Activated naive CD8-positive, alpha-beta T cell (primary cell): ENCODE data around the gene RNF103.
"Not testable (repeated sequence)": the region's sequence is repeated elsewhere in the genome, so short reads cannot be mapped to it uniquely, and the experiment has no call there.

Experiments
- H3K27ac Mint-ChIP-seq: one replicate; pipeline ENCODE4 v1.8.0; 2021; ENCODE audit warnings: mixed read lengths
- H3K27me3 Mint-ChIP-seq: one replicate; pipeline ENCODE4 v1.8.0; 2021; ENCODE audit warnings: mixed read lengths
- H3K36me3 Mint-ChIP-seq: one replicate; pipeline ENCODE4 v1.8.0; 2021; ENCODE audit warnings: mixed read lengths
- H3K4me1 Mint-ChIP-seq: one replicate; pipeline ENCODE4 v1.8.0; 2021; ENCODE audit warnings: low read depth, mixed read lengths
- H3K4me3 Mint-ChIP-seq: one replicate; pipeline ENCODE4 v1.8.0; 2021; ENCODE audit warnings: mild to moderate bottlenecking, mixed read lengths
- H3K9me3 Mint-ChIP-seq: one replicate; pipeline ENCODE4 v1.8.0; 2021; ENCODE audit warnings: low read depth, mixed read lengths

The RNF103 gene

DNA sequence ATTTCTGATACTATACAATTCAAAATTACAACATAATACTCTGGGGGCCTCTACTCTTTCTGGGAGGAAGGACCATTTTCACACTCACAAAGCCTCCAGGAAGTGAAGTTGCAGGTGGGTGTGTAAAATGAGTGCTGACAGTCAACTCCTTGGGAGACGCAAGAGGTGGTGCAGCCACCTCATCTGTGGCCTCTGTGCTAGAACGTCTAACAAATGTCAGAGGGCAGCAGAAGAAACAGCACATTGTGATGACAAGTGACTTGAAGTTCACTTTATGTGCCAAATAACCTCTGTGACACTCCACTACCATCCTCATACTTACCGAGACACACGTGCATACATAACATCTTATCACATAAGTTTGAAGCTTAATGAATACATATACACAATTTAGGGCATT, 10.2 kb downstream of the RNF103 start:
- peak overlapping the region; percentile 62 for H3K27ac Mint-ChIP-seq
- peaks cover 22% of the 10 kb centered on the region for H3K36me3 Mint-ChIP-seq
- no peaks in the 10 kb centered on the region for H3K27me3 Mint-ChIP-seq
- H3K4me3 Mint-ChIP-seq, result no peak overlapping the region
- H3K9me3 Mint-ChIP-seq, result no peaks in the 10 kb centered on the region
- H3K4me1 Mint-ChIP-seq, result peaks cover 46% of the 10 kb centered on the region

DNA sequence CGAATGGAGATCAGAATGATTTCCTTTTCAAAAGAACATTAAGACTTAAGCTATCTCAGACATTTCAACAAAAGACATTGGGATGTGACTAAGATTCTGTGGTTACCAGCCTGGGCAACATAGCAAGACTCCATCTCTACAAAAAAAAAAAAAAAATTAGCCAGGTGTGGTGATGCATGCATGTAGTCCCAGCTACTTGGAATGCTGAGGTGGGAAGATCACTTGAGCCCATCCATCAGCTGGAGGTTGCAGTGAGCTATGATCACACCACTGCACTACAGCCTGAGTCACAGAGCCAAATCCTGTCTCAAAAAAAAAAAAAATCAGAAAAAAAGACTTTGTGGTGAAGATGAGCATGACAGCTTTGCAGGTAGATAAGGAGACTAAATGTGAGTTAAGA, 12.8 kb downstream of the RNF103 start:
- Mint-ChIP-seq H3K36me3 (peaks cover 22% of the 10 kb centered on the region), H3K4me1 (peaks cover 28% of the 10 kb centered on the region), H3K9me3 (no peaks in the 10 kb centered on the region), H3K4me3 (no peak overlapping the region), H3K27ac (peak overlapping the region; percentile 59), H3K27me3 (no peaks in the 10 kb centered on the region)

DNA sequence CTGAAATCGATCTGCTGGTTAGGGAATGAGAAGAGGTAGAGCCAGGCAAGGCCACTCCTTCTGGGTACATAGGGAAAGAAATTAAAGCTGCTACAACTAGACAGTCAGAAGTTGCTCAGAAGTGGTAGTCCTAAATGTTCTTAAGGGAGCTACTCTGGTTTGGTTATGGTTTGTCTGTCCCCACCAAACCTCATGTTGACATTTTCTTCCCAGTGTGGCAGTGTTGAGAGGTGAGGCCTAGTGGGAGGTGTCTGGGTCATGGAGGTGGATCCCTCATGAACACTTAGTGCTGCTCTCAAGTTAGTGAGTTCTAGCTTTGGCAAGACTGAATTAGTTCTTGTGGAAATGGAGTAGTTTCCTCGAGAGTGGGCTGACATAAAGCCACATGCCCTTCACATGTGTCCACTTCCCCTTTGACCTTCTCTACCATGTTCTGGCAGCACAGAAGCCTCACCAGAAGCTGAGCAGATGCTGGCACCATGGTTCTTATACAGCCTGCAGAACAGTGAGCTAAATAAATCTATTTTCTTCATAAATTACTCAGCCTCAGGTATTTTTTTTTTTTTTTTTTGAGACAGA, 14.7 kb downstream of the RNF103 start:
- peak overlapping the region; percentile 18 for H3K27ac Mint-ChIP-seq
- peaks cover 32% of the 10 kb centered on the region for H3K36me3 Mint-ChIP-seq

DNA sequence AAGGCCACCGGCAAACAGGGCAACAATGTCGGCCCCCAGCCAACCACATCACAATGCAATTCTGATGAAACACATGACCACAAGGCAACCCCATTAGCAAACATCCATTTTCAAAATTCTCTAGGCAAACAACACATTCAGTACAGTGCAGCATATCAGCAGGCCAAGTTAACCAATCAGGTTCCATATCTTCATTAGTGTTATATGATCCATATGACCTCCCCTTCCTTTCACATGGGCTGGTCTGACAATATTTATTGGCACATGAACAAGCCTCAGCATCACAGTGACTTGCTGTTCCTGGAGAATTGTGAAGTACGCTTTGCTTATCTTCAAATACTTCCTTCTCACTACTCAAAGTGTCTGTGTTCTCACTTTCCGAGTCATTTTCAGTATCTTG, 19.8 kb downstream of the RNF103 start:
- Mint-ChIP-seq H3K36me3 (peaks cover 23% of the 10 kb centered on the region), H3K4me1 (peaks cover 8% of the 10 kb centered on the region), H3K27me3 (no peaks in the 10 kb centered on the region), H3K9me3 (no peaks in the 10 kb centered on the region), H3K27ac (no peak overlapping the region), H3K4me3 (no peak overlapping the region)

More for the DNA sequence above, 14.7 kb downstream of the RNF103 start:
- no peak overlapping the region for H3K4me3 Mint-ChIP-seq
- H3K27me3 Mint-ChIP-seq, result no peaks in the 10 kb centered on the region
- no peaks in the 10 kb centered on the region for H3K9me3 Mint-ChIP-seq
- H3K4me1 Mint-ChIP-seq, result peaks cover 28% of the 10 kb centered on the region

DNA sequence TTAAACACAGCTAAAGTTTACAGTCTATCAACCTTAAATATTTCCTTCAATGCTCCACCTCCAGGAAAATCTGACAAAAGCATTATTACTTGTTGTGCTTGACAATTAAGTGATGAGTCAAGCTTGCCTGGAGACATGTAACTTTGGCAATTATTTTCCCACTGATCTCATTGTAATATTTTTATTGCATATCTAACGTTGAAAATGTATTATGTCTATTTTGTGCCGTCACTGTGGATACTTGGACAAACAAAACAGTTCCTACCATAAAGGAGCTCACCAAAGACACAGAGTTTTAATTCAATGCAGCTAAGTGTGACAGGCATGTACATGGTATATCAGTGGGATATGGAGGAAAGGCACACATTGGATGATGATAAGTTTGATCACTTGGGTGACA, 24.7 kb downstream of the RNF103 start:
- Mint-ChIP-seq H3K36me3 (peaks cover 3% of the 10 kb centered on the region), H3K4me1 (no peaks in the 10 kb centered on the region), H3K9me3 (no peaks in the 10 kb centered on the region), H3K27me3 (no peaks in the 10 kb centered on the region), H3K27ac (no peak overlapping the region), H3K4me3 (no peak overlapping the region)

- H3K4me1 Mint-ChIP-seq, result no peaks in the 10 kb centered on the region
Observed at GRCh38 chr2:86596118-86596517, 27.5 kb downstream of the RNF103 start.

GRCh38 chr2:86593266-86593665, 30.4 kb downstream of the RNF103 start:
- Mint-ChIP-seq H3K4me3 (no peak overlapping the region), H3K36me3 (peaks cover 3% of the 10 kb centered on the region), H3K4me1 (no peaks in the 10 kb centered on the region), H3K9me3 (no peaks in the 10 kb centered on the region), H3K27ac (no peak overlapping the region), H3K27me3 (peaks cover 4% of the 10 kb centered on the region)

More at GRCh38 chr2:86596118-86596517, 27.5 kb downstream of the RNF103 start:
- Mint-ChIP-seq H3K4me3 (no peak overlapping the region), H3K36me3 (no peaks in the 10 kb centered on the region), H3K9me3 (no peaks in the 10 kb centered on the region), H3K27me3 (peaks cover 4% of the 10 kb centered on the region), H3K27ac (no peak overlapping the region)

- no peaks in the 10 kb centered on the region for H3K9me3 Mint-ChIP-seq
- H3K27me3 Mint-ChIP-seq, result peaks cover 4% of the 10 kb centered on the region
- no peak overlapping the region for H3K27ac Mint-ChIP-seq
- no peak overlapping the region for H3K4me3 Mint-ChIP-seq
- H3K36me3 Mint-ChIP-seq, result peaks cover 3% of the 10 kb centered on the region
- no peaks in the 10 kb centered on the region for H3K4me1 Mint-ChIP-seq
Observed at GRCh38 chr2:86592547-86593230, 31.0 kb downstream of the RNF103 start.

DNA sequence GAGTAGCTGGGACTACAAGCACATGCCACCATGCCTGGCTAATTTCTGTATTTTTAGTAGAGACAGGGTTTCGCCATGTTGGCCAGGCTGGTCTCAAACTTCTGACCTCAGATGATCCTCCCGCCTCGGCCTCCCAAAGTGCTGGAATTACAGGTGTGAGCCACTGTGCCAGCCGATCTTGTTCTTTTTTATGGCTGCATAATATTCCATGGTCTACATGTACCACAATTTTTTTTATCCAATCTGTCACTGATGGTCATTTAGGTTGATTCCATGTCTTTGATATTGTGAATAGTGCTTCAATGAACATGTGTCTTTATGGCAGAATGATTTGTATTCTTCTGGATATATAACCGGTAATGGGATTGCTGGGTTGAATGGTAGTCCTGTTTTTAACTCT, 34.0 kb downstream of the RNF103 start:
- not testable (repeated sequence) for H3K36me3 Mint-ChIP-seq, H3K27ac Mint-ChIP-seq, H3K27me3 Mint-ChIP-seq

DNA sequence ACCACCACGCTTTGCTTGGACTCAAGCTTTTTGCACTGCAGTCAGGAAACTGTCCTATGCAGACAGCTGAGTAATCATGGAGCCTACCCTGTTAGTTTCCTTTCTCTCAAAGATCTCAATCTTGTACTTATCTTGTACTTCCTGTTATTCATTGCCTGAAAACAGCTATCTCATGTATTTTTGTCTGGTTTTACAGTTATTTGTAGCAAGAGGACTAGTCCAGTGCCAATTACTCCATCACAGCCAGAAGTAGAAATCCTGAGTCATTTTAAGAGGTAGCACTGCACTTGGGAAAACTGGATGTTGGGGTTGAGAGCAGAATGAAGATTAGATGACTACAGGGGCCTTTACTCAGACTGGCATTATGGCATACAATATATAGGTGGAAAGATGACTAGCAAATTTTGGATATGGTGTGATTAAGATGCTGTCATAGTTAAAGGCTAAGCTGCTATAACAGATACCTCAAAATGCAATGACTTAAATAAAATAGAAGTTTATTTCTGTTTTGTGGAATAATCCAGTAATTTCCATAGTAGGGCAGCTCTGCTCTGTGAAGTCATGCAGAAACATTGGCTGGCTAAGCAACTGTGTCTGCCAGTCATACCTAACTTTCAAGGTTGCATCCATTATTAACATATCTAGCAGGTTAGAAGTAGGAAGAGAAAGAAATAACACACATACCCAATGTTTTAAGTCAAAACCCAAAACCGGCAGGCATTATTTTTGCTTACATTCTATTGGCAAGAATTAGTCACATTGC, 39.3 kb downstream of the RNF103 start:
- Mint-ChIP-seq H3K9me3 (no peaks in the 10 kb centered on the region), H3K27ac (peak overlapping the region; percentile 89), H3K4me1 (peaks cover 22% of the 10 kb centered on the region), H3K4me3 (peak overlapping the region; percentile 33), H3K27me3 (no peaks in the 10 kb centered on the region), H3K36me3 (peaks cover 4% of the 10 kb centered on the region)

More for the DNA sequence above, 34.0 kb downstream of the RNF103 start:
- H3K4me3 Mint-ChIP-seq, H3K9me3 Mint-ChIP-seq: not testable (repeated sequence)
- peaks cover 11% of the 10 kb centered on the region for H3K4me1 Mint-ChIP-seq

DNA sequence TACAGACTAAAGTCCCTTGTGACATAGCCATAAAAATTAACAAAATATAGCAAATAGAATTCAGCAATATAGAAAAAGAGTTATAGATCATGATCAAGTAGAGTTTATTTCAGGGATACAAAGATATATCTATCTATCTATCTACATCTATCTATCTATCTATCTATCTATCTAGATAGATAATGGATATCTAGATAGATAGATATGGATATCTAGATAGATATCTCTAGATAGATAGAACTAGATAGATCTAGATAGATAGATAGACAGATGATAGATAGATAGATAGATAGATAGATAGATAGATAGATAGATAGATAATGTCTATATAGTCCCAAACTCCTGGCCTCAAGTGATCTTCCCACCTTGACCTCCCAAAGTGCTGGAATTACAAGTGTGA, 43.1 kb downstream of the RNF103 start:
- Mint-ChIP-seq H3K27me3 (no peaks in the 10 kb centered on the region), H3K27ac (no peak overlapping the region), H3K4me3 (no peak overlapping the region), H3K36me3 (no peaks in the 10 kb centered on the region), H3K9me3 (no peaks in the 10 kb centered on the region), H3K4me1 (peaks cover 17% of the 10 kb centered on the region)

GRCh38 chr2:86577817-86578456, 45.7 kb downstream of the RNF103 start:
- Mint-ChIP-seq H3K36me3 (no peaks in the 10 kb centered on the region), H3K9me3 (no peaks in the 10 kb centered on the region), H3K4me3 (no peak overlapping the region), H3K27me3 (no peaks in the 10 kb centered on the region), H3K4me1 (no peaks in the 10 kb centered on the region), H3K27ac (no peak overlapping the region)

DNA sequence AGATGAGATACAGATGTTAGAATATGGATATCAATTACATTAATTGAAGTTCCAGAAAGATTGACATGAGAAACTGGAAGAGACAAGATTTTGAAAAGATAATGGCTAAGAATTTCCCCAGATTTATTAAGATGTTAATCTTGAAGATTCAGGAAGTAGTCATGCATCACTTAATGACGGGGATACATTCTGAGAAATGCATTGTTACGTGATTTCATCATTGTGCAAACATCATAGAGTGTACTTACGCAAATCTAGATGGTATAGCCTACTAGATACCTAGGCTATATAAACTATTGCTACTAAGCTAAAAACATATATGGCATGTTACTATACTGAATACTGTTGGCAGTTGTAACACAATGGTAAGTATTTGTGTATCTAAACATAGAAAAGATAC, 53.6 kb downstream of the RNF103 start:
- H3K4me1 Mint-ChIP-seq, result no peaks in the 10 kb centered on the region
- H3K27ac Mint-ChIP-seq, result no peak overlapping the region
- no peaks in the 10 kb centered on the region for H3K9me3 Mint-ChIP-seq
- no peaks in the 10 kb centered on the region for H3K27me3 Mint-ChIP-seq
- no peak overlapping the region for H3K4me3 Mint-ChIP-seq
- no peaks in the 10 kb centered on the region for H3K36me3 Mint-ChIP-seq

DNA sequence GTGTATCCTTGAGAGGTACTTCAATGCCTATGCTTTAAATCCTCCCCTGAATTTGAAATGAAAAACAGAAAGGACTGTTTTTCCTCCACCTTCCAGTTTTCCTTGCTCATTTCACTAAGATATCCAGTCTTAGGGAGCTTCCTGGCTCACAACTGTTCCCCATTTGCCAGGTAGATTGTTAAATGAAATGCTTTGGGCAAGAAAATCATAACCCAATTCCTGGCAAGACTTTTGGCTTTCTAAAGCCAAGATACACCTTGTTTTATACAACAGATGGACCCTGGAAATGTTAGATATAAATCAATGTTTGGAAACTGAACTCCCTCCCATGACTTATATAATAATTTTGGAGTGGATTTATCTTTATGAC, 56.9 kb downstream of the RNF103 start:
- H3K4me3 Mint-ChIP-seq, result no peak overlapping the region
- H3K4me1 Mint-ChIP-seq, result peaks cover 16% of the 10 kb centered on the region
- no peaks in the 10 kb centered on the region for H3K9me3 Mint-ChIP-seq
- H3K27ac Mint-ChIP-seq, result no peak overlapping the region
- peaks cover 4% of the 10 kb centered on the region for H3K36me3 Mint-ChIP-seq
- no peaks in the 10 kb centered on the region for H3K27me3 Mint-ChIP-seq

GRCh38 chr2:86566158-86566820, 57.4 kb downstream of the RNF103 start:
- H3K4me3 Mint-ChIP-seq, result no peak overlapping the region
- H3K36me3 Mint-ChIP-seq, result peaks cover 9% of the 10 kb centered on the region
- peaks cover 21% of the 10 kb centered on the region for H3K4me1 Mint-ChIP-seq
- no peak overlapping the region for H3K27ac Mint-ChIP-seq
- no peaks in the 10 kb centered on the region for H3K9me3 Mint-ChIP-seq
- H3K27me3 Mint-ChIP-seq, result no peaks in the 10 kb centered on the region
